ENCODE results near the gene LLGL1. TPM values are rescaled to one million over a fixed set of nuclear protein-coding genes. Genes with fewer than 3 reads are reported as not detected.
A peak's percentile ranks its signal among the peaks of the same experiment; 100 is the strongest.

The LLGL1 gene
- total RNA-seq, 1 donor from 2014 or later, result 45.0 TPM

- Mint-ChIP-seq H3K4me1 (ENCODE audit: unreplicated experiment) (peaks cover 50% of the 10 kb centered on the region), H3K27me3 (ENCODE audit: unreplicated experiment) (no peaks in the 10 kb centered on the region), H3K4me3 (ENCODE audit: unreplicated experiment) (peak overlapping the region; percentile 89), H3K36me3 (ENCODE audit: unreplicated experiment) (peaks cover 13% of the 10 kb centered on the region), H3K9me3 (ENCODE audit: unreplicated experiment) (no peaks in the 10 kb centered on the region), H3K27ac (ENCODE audit: unreplicated experiment) (peak overlapping the region; percentile 87)
- TF ChIP-seq CTCF (IDR thresholded peaks at IDR 0.05), result no peak
- DNase-seq (ENCODE audit: extremely low spot score, unreplicated experiment), result no peak
Measured at GRCh38 chr17:18184143-18185031, 41.0 kb upstream of the LLGL1 start.

- Mint-ChIP-seq H3K36me3 (ENCODE audit: unreplicated experiment) (peaks cover 20% of the 10 kb centered on the region), H3K4me1 (ENCODE audit: unreplicated experiment) (peaks cover 59% of the 10 kb centered on the region), H3K27ac (ENCODE audit: unreplicated experiment) (peak overlapping the region; percentile 87), H3K27me3 (ENCODE audit: unreplicated experiment) (no peaks in the 10 kb centered on the region), H3K9me3 (ENCODE audit: unreplicated experiment) (no peaks in the 10 kb centered on the region), H3K4me3 (ENCODE audit: unreplicated experiment) (peak overlapping the region; percentile 89)
- TF ChIP-seq CTCF (IDR thresholded peaks at IDR 0.05), result no peak
- no peak for DNase-seq (ENCODE audit: extremely low spot score, unreplicated experiment)
Measured at GRCh38 chr17:18185391-18185790, 40.0 kb upstream of the LLGL1 start.

- no peak for DNase-seq (ENCODE audit: extremely low spot score, unreplicated experiment)
- no peak for TF ChIP-seq CTCF (IDR thresholded peaks at IDR 0.05)
- peaks cover 65% of the 10 kb centered on the region for H3K4me1 Mint-ChIP-seq (ENCODE audit: unreplicated experiment)
- H3K36me3 Mint-ChIP-seq (ENCODE audit: unreplicated experiment), result peaks cover 22% of the 10 kb centered on the region
- peak overlapping the region; percentile 87 for H3K27ac Mint-ChIP-seq (ENCODE audit: unreplicated experiment)
- peak overlapping the region; percentile 89 for H3K4me3 Mint-ChIP-seq (ENCODE audit: unreplicated experiment)
- no peaks in the 10 kb centered on the region for H3K9me3 Mint-ChIP-seq (ENCODE audit: unreplicated experiment)
- no peaks in the 10 kb centered on the region for H3K27me3 Mint-ChIP-seq (ENCODE audit: unreplicated experiment)
Measured at GRCh38 chr17:18185832-18186626, 39.4 kb upstream of the LLGL1 start.

- no peaks in the 10 kb centered on the region for H3K9me3 Mint-ChIP-seq (ENCODE audit: unreplicated experiment)
- peaks cover 22% of the 10 kb centered on the region for H3K36me3 Mint-ChIP-seq (ENCODE audit: unreplicated experiment)
- no peak for TF ChIP-seq CTCF (IDR thresholded peaks at IDR 0.05)
- no peaks in the 10 kb centered on the region for H3K27me3 Mint-ChIP-seq (ENCODE audit: unreplicated experiment)
- DNase-seq (ENCODE audit: extremely low spot score, unreplicated experiment), result no peak
- peak overlapping the region; percentile 87 for H3K27ac Mint-ChIP-seq (ENCODE audit: unreplicated experiment)
- H3K4me3 Mint-ChIP-seq (ENCODE audit: unreplicated experiment), result peak overlapping the region; percentile 89
- peaks cover 71% of the 10 kb centered on the region for H3K4me1 Mint-ChIP-seq (ENCODE audit: unreplicated experiment)
Measured at GRCh38 chr17:18186627-18186982, 38.8 kb upstream of the LLGL1 start.

GRCh38 chr17:18187226-18187625 is 38.2 kb upstream of the LLGL1 start:
- Mint-ChIP-seq H3K4me3 (ENCODE audit: unreplicated experiment) (peak overlapping the region; percentile 89), H3K9me3 (ENCODE audit: unreplicated experiment) (no peaks in the 10 kb centered on the region), H3K36me3 (ENCODE audit: unreplicated experiment) (peaks cover 22% of the 10 kb centered on the region), H3K27ac (ENCODE audit: unreplicated experiment) (peak overlapping the region; percentile 87), H3K27me3 (ENCODE audit: unreplicated experiment) (no peaks in the 10 kb centered on the region), H3K4me1 (ENCODE audit: unreplicated experiment) (peaks cover 71% of the 10 kb centered on the region)
- TF ChIP-seq CTCF (IDR thresholded peaks at IDR 0.05), result no peak
- DNase-seq (ENCODE audit: extremely low spot score, unreplicated experiment), result no peak
